Stimulated activated CD8-positive, alpha-beta memory T cell treated with anti-CD3 and anti-CD28 coated beads, Interleukin-2, amount 100 ng/mL, for 1 hour (primary cell): ENCODE data around the gene CAMTA2.

Source experiments
- DNase-seq, 2 donors: peaks; one replicate each; pipeline ENCODE4 v3.0.0-alpha.2; 2020; ENCODE audit warnings: low read depth in 2 of 2

Gene CAMTA2

DNA sequence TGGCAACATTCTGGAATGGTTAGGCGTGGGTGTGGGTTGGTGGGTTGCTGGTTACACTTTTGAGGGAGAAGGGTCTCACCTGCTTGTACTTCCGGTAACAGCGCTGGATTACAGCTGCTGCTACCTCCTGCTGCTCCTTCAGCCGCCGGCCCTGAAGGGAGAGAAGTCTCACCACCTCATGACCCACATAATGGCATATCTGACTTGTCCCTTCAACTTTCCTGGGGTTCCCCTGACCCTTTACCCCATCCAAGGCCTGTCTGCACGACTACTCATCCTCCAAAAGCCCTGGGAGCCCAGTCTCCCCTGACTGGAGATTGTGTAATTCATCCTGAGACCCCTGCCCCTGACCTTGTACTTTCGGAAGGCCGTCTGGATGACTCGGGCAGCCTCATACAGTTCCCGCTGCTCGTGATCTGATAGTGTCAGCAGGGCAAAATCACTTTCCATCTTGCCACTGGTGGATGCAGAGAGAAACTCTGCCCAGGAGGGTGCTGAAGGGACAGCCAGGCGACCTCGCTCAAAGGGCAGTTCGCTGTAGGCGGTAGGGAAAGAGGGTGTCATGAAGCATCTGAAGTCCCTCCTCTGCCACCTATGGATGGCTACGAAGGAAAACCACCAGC lies 17.8 kb downstream of the CAMTA2 start:
- no peak for DNase-seq

GRCh38 chr17:4969047-4969550 lies 18.4 kb downstream of the CAMTA2 start:
- no peak for DNase-seq

GRCh38 chr17:4968486-4969046 lies 18.9 kb downstream of the CAMTA2 start:
- no peak for DNase-seq

GRCh38 chr17:4967539-4968485 lies 19.7 kb downstream of the CAMTA2 start, which contains the start of gene SPAG7:
SPAG7 (minus strand) TSS chr17:4967817; CDS start chr17:4967804, 13 bp downstream.
- peak; percentile 83 to 87 for DNase-seq

DNA sequence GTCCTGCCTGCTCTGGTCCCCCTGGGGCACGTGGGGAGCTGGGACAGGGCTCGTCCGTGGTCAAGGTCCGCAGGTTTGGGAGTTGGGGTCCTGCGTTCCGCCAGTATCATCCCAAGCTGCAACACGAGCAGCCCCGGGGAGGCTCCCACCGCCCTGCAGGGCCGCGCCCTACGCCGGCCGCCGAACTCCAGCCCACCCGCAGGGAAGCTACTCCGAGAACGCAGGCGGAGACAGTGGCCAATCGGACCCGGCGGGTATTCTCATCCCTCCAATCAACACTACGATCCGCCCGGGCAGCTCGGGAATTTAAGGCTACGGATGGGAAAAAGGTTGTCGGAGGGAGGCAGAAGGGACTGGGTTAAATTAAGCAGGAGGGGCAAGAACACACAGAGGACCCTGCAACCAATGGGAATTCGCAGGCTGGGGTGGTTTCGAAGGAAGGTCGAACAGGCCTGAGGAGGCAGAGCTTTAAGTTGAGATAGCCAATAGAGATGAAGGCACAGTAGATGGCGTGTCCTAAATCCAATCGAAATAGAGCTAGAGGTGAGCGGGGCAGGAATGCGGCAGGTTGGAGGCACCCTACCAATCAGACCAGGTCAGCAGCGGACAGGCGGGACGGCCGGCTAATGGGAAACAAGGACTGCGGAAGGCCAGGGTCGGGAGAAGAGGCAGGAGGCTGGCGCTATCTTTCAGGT lies 20.5 kb downstream of the CAMTA2 start:
- DNase-seq, result peak; percentile 87 to 89

GRCh38 chr17:4965311-4965986 lies 22.0 kb downstream of the CAMTA2 start:
- no peak for DNase-seq

GRCh38 chr17:4960279-4960922 lies 27.1 kb downstream of the CAMTA2 start:
- no peak for DNase-seq

- DNase-seq, result no peak
Observed at GRCh38 chr17:4959261-4959965, 28.1 kb downstream of the CAMTA2 start.

DNA sequence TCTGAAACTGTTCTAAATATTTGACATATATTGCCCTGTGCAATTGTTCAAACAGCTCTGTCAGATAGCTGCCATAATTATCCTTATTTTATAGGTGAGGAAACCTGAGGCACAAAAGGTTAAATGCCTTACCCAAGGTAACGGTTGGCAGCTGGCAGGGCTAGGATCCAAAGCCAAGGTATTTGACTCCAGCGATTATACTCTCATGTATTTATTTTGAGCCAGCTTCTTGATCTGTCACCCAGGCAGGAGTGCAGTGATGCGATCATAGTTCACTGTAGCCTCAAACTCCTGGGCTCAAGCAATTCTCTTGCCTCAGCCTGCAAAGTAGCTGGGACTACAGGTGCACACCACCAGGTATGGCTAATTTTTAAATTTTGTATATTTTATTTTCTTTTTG lies 29.4 kb downstream of the CAMTA2 start:
- DNase-seq, result no peak

DNA sequence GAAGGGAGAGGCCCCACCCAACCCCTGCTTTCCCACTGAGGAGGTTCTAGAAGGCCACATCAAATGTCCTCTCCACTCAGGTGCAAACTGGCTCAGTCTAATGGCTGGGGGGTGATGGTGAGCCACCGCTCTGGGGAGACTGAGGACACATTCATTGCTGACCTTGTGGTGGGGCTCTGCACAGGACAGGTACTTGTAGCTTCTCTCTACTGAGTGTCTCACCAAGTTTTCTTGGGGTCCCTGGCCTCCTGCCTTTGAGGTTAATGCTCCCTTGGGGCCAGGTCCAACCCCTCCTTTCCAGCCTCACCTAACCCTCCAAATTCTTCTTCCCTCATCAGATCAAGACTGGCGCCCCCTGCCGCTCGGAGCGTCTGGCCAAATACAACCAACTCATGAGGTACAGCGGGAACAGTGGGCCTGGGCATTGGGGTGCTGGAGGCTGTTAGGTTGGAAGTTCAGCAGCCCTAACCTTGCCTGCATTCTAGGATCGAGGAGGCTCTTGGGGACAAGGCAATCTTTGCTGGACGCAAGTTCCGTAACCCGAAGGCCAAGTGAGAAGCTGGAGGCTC lies 30.9 kb downstream of the CAMTA2 start:
- DNase-seq, result peak in 1 of 2 donors; percentile 30

DNA sequence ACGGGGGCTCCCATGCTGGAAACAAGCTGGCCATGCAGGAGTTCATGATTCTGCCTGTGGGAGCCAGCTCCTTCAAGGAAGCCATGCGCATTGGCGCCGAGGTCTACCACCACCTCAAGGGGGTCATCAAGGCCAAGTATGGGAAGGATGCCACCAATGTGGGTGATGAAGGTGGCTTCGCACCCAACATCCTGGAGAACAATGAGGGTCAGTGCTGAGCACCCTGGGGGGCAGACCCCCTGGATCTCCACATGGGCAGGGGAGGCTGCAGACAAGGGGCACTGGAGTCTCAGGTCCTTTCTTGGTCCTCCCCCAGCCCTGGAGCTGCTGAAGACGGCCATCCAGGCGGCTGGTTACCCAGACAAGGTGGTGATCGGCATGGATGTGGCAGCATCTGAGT lies 32.4 kb downstream of the CAMTA2 start:
- DNase-seq, result no peak

- DNase-seq, result no peak
Observed at GRCh38 chr17:4953451-4953961, 34.0 kb downstream of the CAMTA2 start.

DNA sequence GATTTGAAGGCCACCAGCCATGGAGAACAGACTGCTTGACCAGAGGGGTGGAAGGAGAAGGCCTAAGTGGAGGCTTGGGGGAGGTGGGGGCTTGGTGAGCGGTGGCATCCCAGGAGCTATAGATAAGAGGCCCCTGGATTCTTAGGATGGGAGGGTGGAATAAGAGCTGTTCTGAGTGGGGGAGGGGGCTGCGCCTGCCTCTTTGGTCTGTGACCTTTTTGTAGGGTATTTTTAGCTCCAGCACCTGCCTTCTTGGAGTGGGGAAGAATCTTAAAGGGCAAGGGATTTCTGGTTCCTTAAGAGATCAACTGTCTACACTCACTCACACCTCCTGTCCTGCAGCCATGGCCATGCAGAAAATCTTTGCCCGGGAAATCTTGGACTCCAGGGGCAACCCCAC lies 36.0 kb downstream of the CAMTA2 start:
- no peak for DNase-seq

- no peak for DNase-seq
Observed at GRCh38 chr17:4950746-4951204, 36.7 kb downstream of the CAMTA2 start, which contains the start of gene ENO3. ENO3 (plus strand) TSS chr17:4951119; CDS start chr17:4951830, 711 bp downstream.

DNA sequence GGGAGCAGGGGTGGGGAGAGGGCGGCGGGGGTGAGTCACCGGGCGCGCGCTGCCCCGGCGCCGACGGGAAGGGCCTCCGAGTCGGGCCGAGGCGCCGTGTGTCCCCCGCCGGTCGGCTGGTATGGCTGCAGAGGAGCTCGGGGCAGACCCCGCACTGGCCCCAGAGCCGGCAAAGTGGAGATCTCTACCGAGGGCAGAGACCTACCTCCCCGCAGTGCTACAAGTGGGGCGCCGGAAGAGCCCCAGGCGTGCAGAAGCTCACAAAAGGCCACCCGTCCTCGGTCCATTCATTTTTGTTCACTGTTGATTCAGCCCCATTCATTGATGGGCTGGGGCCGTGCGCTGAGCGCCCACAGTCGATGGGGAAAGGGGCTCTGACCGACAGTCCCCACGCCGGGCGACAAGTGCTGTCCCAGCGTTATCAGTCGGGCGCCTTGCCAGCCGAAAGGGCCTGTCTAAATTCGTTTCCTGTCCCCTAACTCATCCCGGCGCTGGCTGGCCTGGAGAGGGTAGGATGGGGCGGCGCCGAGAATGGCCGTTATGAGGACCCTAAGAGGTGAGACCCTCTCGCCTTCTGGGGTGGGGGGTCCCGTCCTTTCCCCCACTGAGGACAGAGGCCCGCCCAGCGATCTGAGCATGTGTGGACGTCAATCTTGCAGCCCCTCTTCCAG lies 37.3 kb downstream of the CAMTA2 start:
- no peak for DNase-seq

GRCh38 chr17:4949321-4950074 lies 38.0 kb downstream of the CAMTA2 start:
- peak in 1 of 2 donors; percentile 54 for DNase-seq

- DNase-seq, result peak in 1 of 2 donors; percentile 39
Observed at GRCh38 chr17:4948931-4949320, 38.5 kb downstream of the CAMTA2 start.
